ENCODE data around the gene DENND1A.
A peak's percentile ranks its signal among the peaks of the same experiment; 100 is the strongest.

DENND1A gene

GRCh38 chr9:123378956-123379660, 550.8 kb downstream of the DENND1A start:
- H3K36me3 ChIP-seq, result peaks cover 0 to 44% (median 11%) of the 10 kb centered on the region in 11 experiments; a peak in 15 of 22 replicates
- no peak overlapping the region for H3K27ac ChIP-seq
- H3K4me3 ChIP-seq, result no peak overlapping the region
- 0 out of 22 replicates have a peak overlapping the region, but pooled peaks of 1 of the 11 experiments have one; percentile 88 for H3K4me2 ChIP-seq
- H3K9ac ChIP-seq, result no peak overlapping the region
- peaks cover 3 to 87% (median 41%) of the 10 kb centered on the region in 11 experiments; a peak in 20 of 22 replicates for H4K20me1 ChIP-seq
- no peaks in the 10 kb centered on the region for H3K9me3 ChIP-seq (replicated peaks in 1 of 11)
- peaks cover 11 to 20% (median 15%) of the 10 kb centered on the region in 11 experiments for H3K27me3 ChIP-seq
- TF ChIP-seq Cebpa-rat (IDR thresholded peaks at IDR 0.05), result no peak
- peaks cover 35 to 49% (median 43%) of the 10 kb centered on the region in 10 experiments for H3K4me1 ChIP-seq

- no peaks in the 10 kb centered on the region for H3K9me3 ChIP-seq (replicated peaks in 1 of 11)
- peaks cover 0 to 33% (median 8%) of the 10 kb centered on the region in 11 experiments; a peak in 12 of 22 replicates for H3K36me3 ChIP-seq
- peaks cover 37 to 60% (median 49%) of the 10 kb centered on the region in 10 experiments for H3K4me1 ChIP-seq
- peak overlapping the region; percentile 80 to 91 (median 89); a peak in 21 of 22 replicates for H3K4me2 ChIP-seq
- peaks cover 22 to 31% (median 26%) of the 10 kb centered on the region in 11 experiments for H3K27me3 ChIP-seq
- H3K4me3 ChIP-seq, result no peak overlapping the region
- H3K9ac ChIP-seq, result peak overlapping the region in 8 of 11 experiments; percentile 5 to 53 (median 35); a peak in 9 of 22 replicates
- no peak overlapping the region for H3K27ac ChIP-seq
- TF ChIP-seq Cebpa-rat (IDR thresholded peaks at IDR 0.05), result no peak
- H4K20me1 ChIP-seq, result peaks cover 3 to 87% (median 52%) of the 10 kb centered on the region in 11 experiments; a peak in 20 of 22 replicates
Measured at GRCh38 chr9:123378025-123378424, 551.9 kb downstream of the DENND1A start.

GRCh38 chr9:123377211-123377971, 552.5 kb downstream of the DENND1A start:
- peaks cover 3 to 91% (median 58%) of the 10 kb centered on the region in 11 experiments; a peak in 20 of 22 replicates for H4K20me1 ChIP-seq
- H3K4me2 ChIP-seq, result peak overlapping the region; percentile 80 to 91 (median 89); a peak in 21 of 22 replicates
- no peaks in the 10 kb centered on the region for H3K9me3 ChIP-seq (replicated peaks in 1 of 11)
- TF ChIP-seq Cebpa-rat (IDR thresholded peaks at IDR 0.05), result no peak
- no peak overlapping the region for H3K27ac ChIP-seq
- H3K9ac ChIP-seq, result peak overlapping the region in 8 of 11 experiments; percentile 5 to 53 (median 35); a peak in 10 of 22 replicates
- peaks cover 0 to 26% (median 1%) of the 10 kb centered on the region in 11 experiments; a peak in 11 of 22 replicates for H3K36me3 ChIP-seq
- H3K27me3 ChIP-seq, result peaks cover 28 to 37% (median 33%) of the 10 kb centered on the region in 11 experiments
- H3K4me3 ChIP-seq, result no peak overlapping the region
- H3K4me1 ChIP-seq, result peaks cover 37 to 62% (median 50%) of the 10 kb centered on the region in 10 experiments

DNA sequence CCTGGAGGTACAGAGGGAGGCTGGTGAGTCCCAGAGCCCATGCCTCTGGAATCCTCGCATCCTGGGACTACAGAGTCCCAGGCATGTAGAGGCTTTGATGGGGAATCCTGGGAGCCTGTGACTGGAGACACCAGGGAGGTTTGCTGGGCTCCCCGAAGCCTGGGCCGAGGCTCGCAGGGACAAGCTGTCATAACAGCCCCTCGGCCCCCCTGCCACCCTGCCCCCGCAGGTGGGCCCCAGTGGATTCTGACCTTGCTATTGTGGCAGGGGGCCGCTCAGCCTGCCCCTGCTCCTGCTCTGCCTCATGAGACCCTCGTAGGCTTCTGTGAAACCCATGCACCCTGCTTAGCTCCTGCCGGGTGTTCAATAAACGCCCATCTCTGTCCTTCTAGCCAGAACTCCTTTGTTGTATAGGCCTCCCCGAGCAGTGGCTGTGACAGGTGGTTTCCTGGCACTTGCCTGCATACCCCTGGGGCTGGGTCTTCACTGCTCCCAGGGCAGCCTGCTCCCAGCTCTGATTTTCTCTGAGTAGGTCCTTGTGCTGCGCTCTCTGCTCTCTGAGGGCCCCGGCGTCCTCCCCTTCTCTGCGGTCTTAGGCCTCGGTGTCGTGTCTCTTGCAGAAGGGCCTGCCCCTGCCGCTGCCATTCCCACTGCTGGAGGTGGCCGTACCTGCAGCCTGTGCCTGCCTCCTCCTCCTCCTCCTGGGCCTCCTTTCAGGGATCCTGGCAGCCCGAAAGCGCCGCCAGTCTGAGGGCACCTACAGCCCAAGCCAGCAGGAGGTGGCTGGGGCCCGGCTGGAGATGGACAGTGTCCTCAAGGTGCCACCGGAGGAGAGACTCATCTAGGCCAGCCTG, 553.5 kb downstream of the DENND1A start:
- Histone ChIP-seq H3K9me3 (replicated peaks in 1 of 11) (no peaks in the 10 kb centered on the region), H3K36me3 (peaks cover 0 to 20% (median 0%) of the 10 kb centered on the region in 11 experiments; a peak in 6 of 22 replicates), H3K27me3 (peaks cover 38 to 47% (median 42%) of the 10 kb centered on the region in 11 experiments), H3K4me1 (peaks cover 37 to 62% (median 50%) of the 10 kb centered on the region in 10 experiments), H3K4me2 (peak overlapping the region; percentile 80 to 91 (median 89)), H3K27ac (no peak overlapping the region), H4K20me1 (peaks cover 3 to 97% (median 63%) of the 10 kb centered on the region in 11 experiments; a peak in 20 of 22 replicates), H3K4me3 (peak overlapping the region in 2 of 10 experiments; percentile 18 to 37; a peak in 2 of 20 replicates), H3K9ac (peak overlapping the region in 10 of 11 experiments; percentile 2 to 54 (median 42); a peak in 18 of 22 replicates)
- no peak for TF ChIP-seq Cebpa-rat (IDR thresholded peaks at IDR 0.05)

DNA sequence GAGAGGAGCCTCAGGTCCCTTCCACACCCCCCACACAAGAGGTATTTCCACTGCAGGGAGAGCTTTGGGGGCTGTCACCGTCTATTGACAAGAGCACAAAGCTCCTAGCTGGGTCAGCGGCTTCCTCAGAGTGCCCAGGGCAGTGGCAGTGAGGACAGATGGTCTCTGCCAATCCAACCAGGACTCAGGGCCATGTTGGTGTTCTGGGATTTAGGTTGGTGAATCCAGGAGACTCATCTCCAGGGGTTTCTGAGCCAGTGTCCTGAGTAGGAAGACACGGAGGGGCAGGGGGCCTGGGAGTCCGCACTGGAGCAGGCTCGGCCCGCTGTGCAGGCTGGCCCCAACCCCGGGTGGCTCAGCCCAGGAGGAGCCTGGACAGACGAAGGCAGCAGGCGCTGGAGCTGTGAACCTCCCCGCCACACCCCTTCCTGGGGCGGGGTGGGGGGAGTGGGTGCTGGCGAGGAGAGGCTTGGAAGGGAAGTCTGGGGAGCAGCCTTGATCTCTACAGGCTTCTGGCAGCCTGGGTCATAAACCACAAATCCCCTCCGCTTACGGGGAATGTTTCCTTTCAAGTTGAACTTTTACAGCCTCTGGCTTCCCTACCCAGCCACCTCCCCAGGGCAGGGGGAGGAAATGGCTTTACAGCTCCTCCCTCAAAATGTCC, 554.3 kb downstream of the DENND1A start:
- peak overlapping the region in 10 of 11 experiments; percentile 2 to 54 (median 42); a peak in 18 of 22 replicates for H3K9ac ChIP-seq
- H4K20me1 ChIP-seq, result peaks cover 3 to 98% (median 63%) of the 10 kb centered on the region in 11 experiments; a peak in 20 of 22 replicates
- peaks cover 0 to 11% (median 0%) of the 10 kb centered on the region in 11 experiments; a peak in 5 of 22 replicates for H3K36me3 ChIP-seq
- H3K27me3 ChIP-seq, result peaks cover 42 to 55% (median 49%) of the 10 kb centered on the region in 11 experiments
- H3K4me3 ChIP-seq, result peak overlapping the region in 4 of 10 experiments; percentile 4 to 37 (median 16); a peak in 3 of 20 replicates
- no peak for TF ChIP-seq Cebpa-rat (IDR thresholded peaks at IDR 0.05)
- H3K4me1 ChIP-seq, result peaks cover 37 to 62% (median 50%) of the 10 kb centered on the region in 10 experiments
- H3K9me3 ChIP-seq (replicated peaks in 1 of 11), result no peaks in the 10 kb centered on the region
- no peak overlapping the region for H3K27ac ChIP-seq
- H3K4me2 ChIP-seq, result peak overlapping the region; percentile 80 to 91 (median 89)

- no peak for TF ChIP-seq Cebpa-rat (IDR thresholded peaks at IDR 0.05)
- H3K27me3 ChIP-seq, result peaks cover 42 to 58% (median 53%) of the 10 kb centered on the region in 11 experiments
- peak overlapping the region in 1 of 10 experiments; percentile 11; a peak in 1 of 20 replicates for H3K4me3 ChIP-seq
- H3K4me1 ChIP-seq, result peaks cover 37 to 61% (median 50%) of the 10 kb centered on the region in 10 experiments
- peak overlapping the region in 5 of 11 experiments; percentile 7 to 89 (median 31); a peak in 4 of 22 replicates for H3K4me2 ChIP-seq
- peaks cover 3 to 89% (median 58%) of the 10 kb centered on the region in 11 experiments; a peak in 20 of 22 replicates for H4K20me1 ChIP-seq
- H3K9me3 ChIP-seq (replicated peaks in 1 of 11), result no peaks in the 10 kb centered on the region
- H3K27ac ChIP-seq, result no peak overlapping the region
- no peaks in the 10 kb centered on the region for H3K36me3 ChIP-seq
- no peak overlapping the region for H3K9ac ChIP-seq
Measured at GRCh38 chr9:123373946-123374345, 556.0 kb downstream of the DENND1A start.

GRCh38 chr9:123373447-123373923, 556.4 kb downstream of the DENND1A start:
- no peak for TF ChIP-seq Cebpa-rat (IDR thresholded peaks at IDR 0.05)
- H3K27me3 ChIP-seq, result peaks cover 42 to 58% (median 53%) of the 10 kb centered on the region in 11 experiments
- H3K9me3 ChIP-seq (replicated peaks in 1 of 11), result no peaks in the 10 kb centered on the region
- H3K9ac ChIP-seq, result no peak overlapping the region
- no peak overlapping the region for H3K27ac ChIP-seq
- H3K4me2 ChIP-seq, result peak overlapping the region in 6 of 11 experiments; percentile 8 to 89 (median 26); a peak in 8 of 22 replicates
- peaks cover 3 to 85% (median 58%) of the 10 kb centered on the region in 11 experiments; a peak in 20 of 22 replicates for H4K20me1 ChIP-seq
- peak overlapping the region in 1 of 10 experiments; percentile 11; a peak in 1 of 20 replicates for H3K4me3 ChIP-seq
- H3K4me1 ChIP-seq, result peaks cover 37 to 56% (median 50%) of the 10 kb centered on the region in 10 experiments
- no peaks in the 10 kb centered on the region for H3K36me3 ChIP-seq
